Measurements from ENCODE around the gene COG1. TPM values are rescaled to one million over a fixed set of nuclear protein-coding genes. Genes with fewer than 3 reads are reported as not detected.

Gene COG1
- total RNA-seq, 1 donor from 2014 or later, result 37.0 TPM

DNA sequence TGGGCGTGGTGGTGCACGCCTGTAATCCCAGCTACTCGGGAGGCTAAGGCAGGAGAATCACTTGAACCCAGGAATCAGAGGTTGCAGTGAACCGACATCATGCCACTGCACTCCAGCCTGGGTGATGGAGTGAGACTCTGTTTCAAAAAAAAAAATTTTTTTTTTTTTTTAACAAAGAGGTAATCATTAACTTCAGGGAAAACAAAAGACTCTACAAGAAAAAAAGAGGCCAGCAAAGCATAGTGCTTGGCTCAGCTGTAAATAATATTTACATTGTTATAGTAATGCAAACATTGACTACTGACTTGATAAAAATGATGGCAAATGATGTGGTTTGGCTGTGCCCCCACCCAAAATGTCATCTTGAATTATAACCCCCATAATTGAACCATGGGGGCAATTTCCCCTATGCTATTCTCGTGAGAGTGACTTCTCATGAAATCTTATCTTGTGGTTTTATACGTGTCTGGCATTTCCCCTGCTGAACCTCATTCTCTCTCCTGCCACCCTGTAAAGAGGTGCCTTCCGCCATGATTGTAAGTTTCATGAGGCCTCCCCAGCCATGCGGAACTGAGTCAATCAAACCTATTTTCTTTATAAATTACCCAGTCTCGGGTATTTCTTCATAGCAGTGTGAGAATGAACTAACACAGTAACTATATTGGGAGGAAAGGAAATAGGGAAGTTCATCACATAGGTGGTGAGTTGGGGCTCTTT, 40.8 kb upstream of the COG1 start:
- Histone ChIP-seq H3K27me3 (no peaks in the 10 kb centered on the region), H3K4me3 (no peak overlapping the region), H3K4me1 (peaks cover 9% of the 10 kb centered on the region), H3K9me3 (no peaks in the 10 kb centered on the region), H3K36me3 (no peaks in the 10 kb centered on the region), H3K27ac (no peak overlapping the region)
- DNase-seq (no peak), ATAC-seq (peak; percentile 27)
- TF ChIP-seq, protein P1, sequence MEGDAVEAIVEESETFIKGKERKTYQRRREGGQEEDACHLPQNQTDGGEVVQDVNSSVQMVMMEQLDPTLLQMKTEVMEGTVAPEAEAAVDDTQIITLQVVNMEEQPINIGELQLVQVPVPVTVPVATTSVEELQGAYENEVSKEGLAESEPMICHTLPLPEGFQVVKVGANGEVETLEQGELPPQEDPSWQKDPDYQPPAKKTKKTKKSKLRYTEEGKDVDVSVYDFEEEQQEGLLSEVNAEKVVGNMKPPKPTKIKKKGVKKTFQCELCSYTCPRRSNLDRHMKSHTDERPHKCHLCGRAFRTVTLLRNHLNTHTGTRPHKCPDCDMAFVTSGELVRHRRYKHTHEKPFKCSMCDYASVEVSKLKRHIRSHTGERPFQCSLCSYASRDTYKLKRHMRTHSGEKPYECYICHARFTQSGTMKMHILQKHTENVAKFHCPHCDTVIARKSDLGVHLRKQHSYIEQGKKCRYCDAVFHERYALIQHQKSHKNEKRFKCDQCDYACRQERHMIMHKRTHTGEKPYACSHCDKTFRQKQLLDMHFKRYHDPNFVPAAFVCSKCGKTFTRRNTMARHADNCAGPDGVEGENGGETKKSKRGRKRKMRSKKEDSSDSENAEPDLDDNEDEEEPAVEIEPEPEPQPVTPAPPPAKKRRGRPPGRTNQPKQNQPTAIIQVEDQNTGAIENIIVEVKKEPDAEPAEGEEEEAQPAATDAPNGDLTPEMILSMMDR (IDR thresholded peaks at IDR 0.05), result no peak
- intact Hi-C loops (cut with DNase I), result no loop called here

DNA sequence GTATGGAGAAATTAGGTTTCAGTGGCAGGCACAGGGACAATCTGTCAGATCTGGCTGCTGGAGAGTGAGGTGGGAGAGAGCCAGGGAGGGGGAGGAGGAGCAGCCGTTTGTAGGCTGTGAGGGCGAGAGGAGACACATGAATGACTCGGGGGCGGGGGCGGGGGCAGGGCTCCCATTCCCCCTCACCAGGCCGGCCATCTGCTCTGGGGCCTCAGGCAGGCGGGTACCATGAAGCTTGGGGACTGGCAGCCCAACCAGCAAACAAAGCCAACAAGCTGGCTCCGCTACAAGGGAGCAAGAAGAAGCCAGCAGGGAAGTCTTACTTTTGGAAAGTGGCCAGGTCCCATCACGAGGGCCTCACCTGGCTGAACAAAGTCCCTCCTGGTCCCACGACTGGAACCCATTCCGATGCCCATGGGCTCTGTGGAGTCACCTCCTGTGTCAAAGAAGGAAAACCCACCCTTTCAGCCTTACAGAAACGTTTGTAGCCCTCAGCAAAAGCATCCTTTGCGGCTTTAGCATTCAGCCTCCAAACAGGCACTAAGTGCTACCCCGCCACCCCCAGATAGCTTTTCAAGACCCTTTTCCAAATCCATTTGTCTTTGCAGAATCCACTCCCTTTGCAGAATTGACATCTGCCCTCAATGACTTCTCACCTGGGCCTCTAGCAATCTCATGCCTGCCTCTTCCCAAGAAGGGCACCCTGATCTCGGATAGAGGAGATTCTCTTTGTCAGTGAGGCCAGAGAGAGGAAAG, 37.3 kb upstream of the COG1 start:
- H3K36me3 ChIP-seq, result no peaks in the 10 kb centered on the region
- TF ChIP-seq, protein P1 (IDR thresholded peaks at IDR 0.05), result no peak
- DNase-seq, result no peak
- no peaks in the 10 kb centered on the region for H3K9me3 ChIP-seq
- no peak overlapping the region for H3K4me3 ChIP-seq
- intact Hi-C loops (cut with DNase I), result no loop called here
- no peak overlapping the region for H3K27ac ChIP-seq
- ATAC-seq, result no peak
- H3K27me3 ChIP-seq, result peaks cover 3% of the 10 kb centered on the region
- H3K4me1 ChIP-seq, result peaks cover 9% of the 10 kb centered on the region

DNA sequence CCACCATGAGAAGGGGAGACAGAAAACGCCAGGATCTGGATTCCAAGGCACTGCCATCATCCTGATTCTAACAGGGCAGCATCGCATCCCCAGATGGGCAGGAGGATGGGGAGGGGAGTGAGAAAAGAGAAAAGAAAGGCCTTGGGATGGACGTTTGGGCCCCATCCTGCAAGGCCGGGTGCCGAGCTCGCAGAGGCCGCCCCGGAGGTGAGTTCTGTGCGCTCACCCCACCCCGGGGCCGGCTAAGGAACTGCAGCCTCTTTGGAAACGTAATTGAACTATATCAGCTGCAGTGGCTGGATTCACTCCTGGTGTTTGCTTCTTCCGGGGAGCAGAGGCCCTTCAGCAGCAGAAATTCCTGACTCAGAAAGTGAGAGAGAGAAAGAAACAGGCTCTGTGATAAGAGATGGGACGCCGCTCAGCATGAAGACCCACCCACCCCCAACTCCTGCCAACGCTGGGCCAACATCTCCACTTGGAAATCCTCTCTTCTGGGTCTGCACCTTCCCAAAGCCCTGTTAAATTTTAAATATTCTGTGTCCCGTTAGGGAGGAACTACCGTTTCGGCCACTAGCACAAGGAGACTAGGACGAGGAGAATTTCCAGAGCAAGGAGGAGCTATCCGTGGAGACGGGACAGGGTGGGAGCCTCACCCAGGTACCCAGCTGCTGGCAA, 36.6 kb upstream of the COG1 start:
- H3K36me3 ChIP-seq, result no peaks in the 10 kb centered on the region
- no peaks in the 10 kb centered on the region for H3K9me3 ChIP-seq
- TF ChIP-seq, protein P1 (IDR thresholded peaks at IDR 0.05), result peak; percentile 78
- intact Hi-C loops (cut with DNase I), result no loop called here
- DNase-seq (peak; percentile 82), ATAC-seq (peak; percentile 96)
- peaks cover 10% of the 10 kb centered on the region for H3K27me3 ChIP-seq
- no peak overlapping the region for H3K27ac ChIP-seq
- peaks cover 9% of the 10 kb centered on the region for H3K4me1 ChIP-seq
- H3K4me3 ChIP-seq, result no peak overlapping the region

DNA sequence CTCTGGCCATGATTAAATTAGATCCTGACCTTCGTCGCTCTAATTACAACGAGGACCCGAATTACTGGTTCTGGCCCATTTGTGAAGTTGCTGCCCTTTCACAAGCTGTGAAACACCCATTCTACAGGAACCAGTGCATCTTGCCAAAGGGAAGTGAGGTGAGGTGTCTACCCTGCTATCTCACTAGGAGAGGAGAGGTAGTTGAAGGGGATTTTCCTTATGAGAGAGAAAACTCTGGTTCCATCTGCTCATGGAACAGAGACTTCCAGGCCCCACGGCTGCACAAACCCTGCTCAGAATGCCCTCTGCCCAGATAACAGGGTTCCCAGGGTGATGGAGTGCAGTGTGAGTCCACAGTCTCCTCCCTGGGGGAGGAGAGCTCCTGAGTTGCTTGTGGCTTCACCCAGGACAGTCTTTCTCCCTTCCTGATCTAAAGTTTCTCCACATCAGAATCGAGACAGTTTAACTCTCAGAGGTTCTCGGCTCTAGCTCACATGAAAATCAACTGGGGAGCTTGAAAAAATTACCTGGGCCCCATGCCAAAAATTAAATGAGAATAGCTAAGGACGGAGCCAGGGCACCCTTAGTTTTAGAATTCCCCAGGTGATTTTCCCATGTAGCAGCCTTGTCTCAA, 35.9 kb upstream of the COG1 start:
- ATAC-seq (no peak), DNase-seq (no peak)
- Histone ChIP-seq H3K4me3 (no peak overlapping the region), H3K4me1 (peaks cover 9% of the 10 kb centered on the region), H3K36me3 (no peaks in the 10 kb centered on the region), H3K9me3 (no peaks in the 10 kb centered on the region), H3K27me3 (peaks cover 17% of the 10 kb centered on the region), H3K27ac (no peak overlapping the region)
- intact Hi-C loops (cut with DNase I), result no loop called here
- TF ChIP-seq, protein P1 (IDR thresholded peaks at IDR 0.05), result no peak

DNA sequence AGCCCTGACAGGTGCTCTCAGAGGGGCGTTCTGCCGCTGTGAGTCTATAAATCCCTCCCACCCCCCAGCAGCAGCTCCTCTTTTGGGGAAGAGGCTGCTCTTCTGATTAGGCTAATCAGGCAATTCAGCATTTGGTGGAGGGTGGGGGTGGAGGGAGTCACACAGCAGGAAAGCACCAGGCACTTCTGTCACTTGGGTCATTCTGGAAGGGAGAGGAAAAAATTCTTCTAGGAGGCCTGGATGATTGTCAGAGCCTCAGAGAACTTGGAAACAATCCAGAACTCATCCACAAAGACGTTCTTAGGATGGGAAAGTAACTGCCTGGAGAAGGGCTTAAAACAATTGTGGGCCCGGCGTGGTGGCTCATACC, 35.3 kb upstream of the COG1 start:
- TF ChIP-seq, protein P1 (IDR thresholded peaks at IDR 0.05), result no peak
- Histone ChIP-seq H3K4me3 (no peak overlapping the region), H3K27me3 (peaks cover 21% of the 10 kb centered on the region), H3K36me3 (no peaks in the 10 kb centered on the region), H3K9me3 (no peaks in the 10 kb centered on the region), H3K4me1 (peaks cover 9% of the 10 kb centered on the region), H3K27ac (no peak overlapping the region)
- intact Hi-C loops (cut with DNase I), result no loop called here
- DNase-seq, result no peak
- ATAC-seq, result no peak
